A673 (cell line): ENCODE measurements around the gene FMO2.

Experiments used
- EZH2 ChIP-seq: fragments of 200-600 bp; sonication (generic); IDR thresholded peaks from 2 replicates; pipeline ENCODE4 v1.6.1; 2017; ENCODE audit warnings: borderline replicate concordance, low read depth, mild to moderate bottlenecking, mixed read lengths, antibody characterized with exemption, low read length; ENCODE audit not compliant: poor library complexity, severe bottlenecking
- TF ChIP-seq, protein P1 (sequence below): fragments of 300-800, 200-600 bp; sonication (generic); conservative IDR thresholded peaks from 2 replicates; pipeline ENCODE4 v1.5.1; 2017; ENCODE audit warnings: low read depth, mild to moderate bottlenecking, antibody characterized with exemption, low read length, moderate library complexity, mixed read lengths

DNA sequence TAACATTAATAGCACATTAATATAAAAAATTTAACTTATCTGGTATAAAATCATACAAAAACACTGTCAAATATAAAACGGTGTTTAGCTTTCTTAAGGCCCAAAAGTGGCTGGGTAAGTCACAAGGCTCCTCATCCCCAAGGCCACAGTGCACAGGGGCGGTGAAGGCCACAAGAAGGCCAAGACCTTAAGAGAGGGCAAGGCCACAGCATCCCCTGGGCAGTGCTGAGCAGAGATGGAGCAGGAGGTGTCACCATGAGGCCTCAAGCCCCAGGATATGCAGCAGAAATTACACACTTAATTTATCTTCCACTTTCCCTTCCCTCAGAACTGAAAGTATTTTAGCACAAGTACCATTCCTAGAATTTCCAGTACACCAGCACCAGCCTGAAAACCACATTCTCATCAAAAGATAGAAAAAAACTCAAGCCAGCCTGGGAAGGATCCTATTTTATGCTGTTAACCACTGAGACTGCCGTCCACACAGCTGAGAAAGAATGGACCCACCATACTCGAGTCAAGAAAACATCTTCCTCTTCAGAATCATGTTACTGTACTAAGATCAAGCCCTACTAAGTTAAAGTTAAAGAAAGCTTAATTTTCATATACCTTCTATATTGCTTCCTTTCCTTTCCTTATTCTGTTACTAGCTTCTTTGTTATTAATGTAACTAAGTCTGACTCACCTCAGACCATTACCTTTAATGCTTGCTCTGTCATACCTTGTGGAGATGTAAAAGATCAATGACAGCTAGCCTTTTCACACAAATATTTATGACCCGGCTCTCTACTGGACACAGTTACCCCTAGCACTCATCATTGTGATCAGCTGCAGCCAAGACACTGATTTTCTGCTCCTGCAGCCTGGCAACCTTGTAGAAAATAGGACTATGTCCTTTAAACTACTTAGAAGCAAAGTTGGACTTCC is 36.8 kb downstream of the FMO2 start:
- TF ChIP-seq, protein P1, sequence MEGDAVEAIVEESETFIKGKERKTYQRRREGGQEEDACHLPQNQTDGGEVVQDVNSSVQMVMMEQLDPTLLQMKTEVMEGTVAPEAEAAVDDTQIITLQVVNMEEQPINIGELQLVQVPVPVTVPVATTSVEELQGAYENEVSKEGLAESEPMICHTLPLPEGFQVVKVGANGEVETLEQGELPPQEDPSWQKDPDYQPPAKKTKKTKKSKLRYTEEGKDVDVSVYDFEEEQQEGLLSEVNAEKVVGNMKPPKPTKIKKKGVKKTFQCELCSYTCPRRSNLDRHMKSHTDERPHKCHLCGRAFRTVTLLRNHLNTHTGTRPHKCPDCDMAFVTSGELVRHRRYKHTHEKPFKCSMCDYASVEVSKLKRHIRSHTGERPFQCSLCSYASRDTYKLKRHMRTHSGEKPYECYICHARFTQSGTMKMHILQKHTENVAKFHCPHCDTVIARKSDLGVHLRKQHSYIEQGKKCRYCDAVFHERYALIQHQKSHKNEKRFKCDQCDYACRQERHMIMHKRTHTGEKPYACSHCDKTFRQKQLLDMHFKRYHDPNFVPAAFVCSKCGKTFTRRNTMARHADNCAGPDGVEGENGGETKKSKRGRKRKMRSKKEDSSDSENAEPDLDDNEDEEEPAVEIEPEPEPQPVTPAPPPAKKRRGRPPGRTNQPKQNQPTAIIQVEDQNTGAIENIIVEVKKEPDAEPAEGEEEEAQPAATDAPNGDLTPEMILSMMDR: no peak
- TF ChIP-seq EZH2: no peak
